ENCODE measurements around the gene ROR2.

- TF ChIP-seq POLR2AphosphoS5 (IDR thresholded peaks at IDR 0.05) (no peak), CTCF (IDR thresholded peaks at IDR 0.05) (no peak), EP300 (IDR thresholded peaks at IDR 0.05; ENCODE audit: low read depth) (no peak), POLR2A (IDR thresholded peaks at IDR 0.05) (no peak)
Measured at GRCh38 chr9:91582181-91582580, 367.8 kb downstream of the ROR2 start.
